Activated CD8-positive, alpha-beta T cell treated with anti-CD3 and anti-CD28 coated beads for 36 hours (primary cell): Measurements from ENCODE around the gene BMP6. TPM values are rescaled to one million over a fixed set of nuclear protein-coding genes. Genes with fewer than 3 reads are reported as not detected.

Experiments used
- ATAC-seq: fragments of 200-7000 bp; cut with Tn5 transposase; one replicate; pipeline ENCODE4 v1.10.0; 2021; ENCODE audit warnings: mild to moderate bottlenecking, moderate library complexity
- CTCF ChIA-PET: fragments of 350-600 bp; sonication (Branson Sonifier 250); formaldehyde crosslinking; loops from one replicate; lab custom pipeline; 2021; ENCODE audit warnings: antibody characterized with exemption; lab: Charles Lee
- POLR2A ChIA-PET: fragments of 350-600 bp; sonication (Branson Sonifier 250); formaldehyde crosslinking; loops from one replicate; lab custom pipeline; 2021; ENCODE audit warnings: antibody characterized with exemption; lab: Charles Lee
- DNase-seq: peaks from one replicate; pipeline ENCODE4 v3.0.0-alpha.2; 2020
- H3K27ac Mint-ChIP-seq: one replicate; pipeline ENCODE4 v1.8.0; 2021; ENCODE audit warnings: mild to moderate bottlenecking, mixed read lengths
- H3K27me3 Mint-ChIP-seq: one replicate; pipeline ENCODE4 v1.8.0; 2021; ENCODE audit warnings: mixed read lengths
- H3K36me3 Mint-ChIP-seq: one replicate; pipeline ENCODE4 v1.8.0; 2021; ENCODE audit warnings: low read depth, mixed read lengths
- H3K4me1 Mint-ChIP-seq: one replicate; pipeline ENCODE4 v1.8.0; 2021; ENCODE audit warnings: low read depth, mixed read lengths
- H3K4me3 Mint-ChIP-seq: one replicate; pipeline ENCODE4 v1.8.0; 2021; ENCODE audit warnings: mild to moderate bottlenecking, moderate library complexity, mixed read lengths
- H3K9me3 Mint-ChIP-seq: one replicate; pipeline ENCODE4 v1.8.0; 2021; ENCODE audit warnings: mixed read lengths
- CTCF ChIP-seq: fragments of 200-600 bp; IDR thresholded peaks from one replicate; pipeline ENCODE4 v1.8.0; 2022; ENCODE audit warnings: antibody characterized with exemption, mild to moderate bottlenecking
- intact Hi-C: fragments of 100-400 bp; cut with micrococcal nuclease; formaldehyde crosslinking; loops from one replicate; pipeline ENCODE4 v1.10.0; 2022
- total RNA-seq, 2 experiments: library from RNA; stranded (reverse); gene quantifications; one replicate each; pipeline ENCODE4 v1.2.3, GENCODE V29; 2021

Gene BMP6
- total RNA-seq, 2 experiments from 2014 or later: 0.09 to 0.18 TPM

GRCh38 chr6:7879043-7879442, 153.1 kb downstream of the BMP6 start:
- DNase-seq (no peak), ATAC-seq (no peak)
- Mint-ChIP-seq H3K4me3 (no peak overlapping the region), H3K27ac (no peak overlapping the region), H3K4me1 (no peaks in the 10 kb centered on the region), H3K9me3 (peaks cover 3% of the 10 kb centered on the region), H3K36me3 (peaks cover 31% of the 10 kb centered on the region), H3K27me3 (no peaks in the 10 kb centered on the region)
- TF ChIP-seq CTCF: no peak
- intact Hi-C loops: no loop called here
- POLR2A ChIA-PET: no interaction called here
- CTCF ChIA-PET: no interaction called here

- intact Hi-C loops: no loop called here
- no peak for DNase-seq
- no peak for ATAC-seq
- TF ChIP-seq CTCF: no peak
- Mint-ChIP-seq H3K4me1 (no peaks in the 10 kb centered on the region), H3K36me3 (peaks cover 36% of the 10 kb centered on the region), H3K27ac (no peak overlapping the region), H3K9me3 (no peaks in the 10 kb centered on the region), H3K27me3 (no peaks in the 10 kb centered on the region), H3K4me3 (no peak overlapping the region)
- ChIA-PET POLR2A (no interaction called here), CTCF (interaction anchor here (1.2 kb wide), 1 partner anchor 45 kb away, joined by 3 read pairs; no protein-coding TSS in a partner anchor)
Observed at GRCh38 chr6:7879579-7879978, 153.7 kb downstream of the BMP6 start.

GRCh38 chr6:7879980-7880717, 154.2 kb downstream of the BMP6 start:
- TF ChIP-seq CTCF: no peak
- Mint-ChIP-seq H3K4me1 (no peaks in the 10 kb centered on the region), H3K36me3 (peaks cover 41% of the 10 kb centered on the region), H3K9me3 (no peaks in the 10 kb centered on the region), H3K4me3 (no peak overlapping the region), H3K27me3 (no peaks in the 10 kb centered on the region), H3K27ac (no peak overlapping the region)
- DNase-seq (no peak), ATAC-seq (no peak)
- intact Hi-C loops: no loop called here
- ChIA-PET CTCF (interaction anchor here (1.2 kb wide), 1 partner anchor 44 kb away, joined by 3 read pairs; no protein-coding TSS in a partner anchor), POLR2A (interaction anchor here (0.7 kb wide), 1 partner anchor 29 kb away, joined by 3 read pairs; no protein-coding TSS in a partner anchor)

GRCh38 chr6:7880718-7881107, 154.8 kb downstream of the BMP6 start:
- Mint-ChIP-seq H3K36me3 (peaks cover 46% of the 10 kb centered on the region), H3K27me3 (no peaks in the 10 kb centered on the region), H3K4me1 (no peaks in the 10 kb centered on the region), H3K4me3 (no peak overlapping the region), H3K27ac (no peak overlapping the region), H3K9me3 (no peaks in the 10 kb centered on the region)
- no peak for TF ChIP-seq CTCF
- intact Hi-C loops: no loop called here
- CTCF ChIA-PET: interaction anchor here (1.2 kb wide), 1 partner anchor 44 kb away, joined by 3 read pairs; no protein-coding TSS in a partner anchor
- no peak for DNase-seq
- no peak for ATAC-seq
- POLR2A ChIA-PET: interaction anchor here (0.7 kb wide), 1 partner anchor 28 kb away, joined by 3 read pairs; no protein-coding TSS in a partner anchor

- ATAC-seq: no peak
- Mint-ChIP-seq H3K36me3 (peaks cover 57% of the 10 kb centered on the region), H3K4me3 (no peak overlapping the region), H3K9me3 (no peaks in the 10 kb centered on the region), H3K27me3 (no peaks in the 10 kb centered on the region), H3K4me1 (no peaks in the 10 kb centered on the region), H3K27ac (no peak overlapping the region)
- ChIA-PET POLR2A (no interaction called here), CTCF (no interaction called here)
- intact Hi-C loops: no loop called here
- DNase-seq: no peak
- TF ChIP-seq CTCF: no peak
Observed at GRCh38 chr6:7881765-7882500, 156.0 kb downstream of the BMP6 start.
